Urothelium cell line (cell line): ENCODE data around the gene ZNF521.

ENCODE experiments used
- DNase-seq: peaks from one replicate; pipeline ENCODE4 v3.0.0; 2011; ENCODE audit warnings: low spot score, mixed read lengths
- FAIRE-seq: peaks from 2 replicates; lab custom pipeline; 2011; peaks lifted over from hg19 to GRCh38; lab: Jason Lieb, UNC

The ZNF521 gene

GRCh38 chr18:25253779-25254178, 98.2 kb downstream of the ZNF521 start:
- no peak for FAIRE-seq
- DNase-seq, result no peak

GRCh38 chr18:25253136-25253535, 98.8 kb downstream of the ZNF521 start:
- no peak for FAIRE-seq
- peak; percentile 4 for DNase-seq

GRCh38 chr18:25251068-25251467, 100.9 kb downstream of the ZNF521 start:
- FAIRE-seq (no peak), DNase-seq (no peak)

- FAIRE-seq, result no peak
- DNase-seq, result no peak
These were observed 101.5 kb downstream of the ZNF521 start for GRCh38 chr18:25250474-25250851.

GRCh38 chr18:25248755-25249154, 103.2 kb downstream of the ZNF521 start:
- DNase-seq (no peak), FAIRE-seq (no peak)

GRCh38 chr18:25247725-25248124, 104.2 kb downstream of the ZNF521 start:
- FAIRE-seq, result no peak
- no peak for DNase-seq

- DNase-seq (no peak), FAIRE-seq (no peak)
These were observed 106.9 kb downstream of the ZNF521 start for GRCh38 chr18:25244924-25245698.

- DNase-seq, result no peak
- FAIRE-seq, result no peak
These were observed 107.8 kb downstream of the ZNF521 start for GRCh38 chr18:25244170-25244569.

- FAIRE-seq, result no peak
- no peak for DNase-seq
These were observed 108.2 kb downstream of the ZNF521 start for GRCh38 chr18:25243754-25244153.

- no peak for FAIRE-seq
- no peak for DNase-seq
These were observed 108.7 kb downstream of the ZNF521 start for GRCh38 chr18:25243257-25243656.

- no peak for FAIRE-seq
- no peak for DNase-seq
These were observed 111.6 kb downstream of the ZNF521 start for GRCh38 chr18:25240420-25240770.

GRCh38 chr18:25239581-25240419, 112.2 kb downstream of the ZNF521 start:
- DNase-seq (no peak), FAIRE-seq (no peak)

- FAIRE-seq (no peak), DNase-seq (no peak)
These were observed 112.8 kb downstream of the ZNF521 start for GRCh38 chr18:25239151-25239550.

GRCh38 chr18:25237571-25238267, 114.2 kb downstream of the ZNF521 start:
- FAIRE-seq, result no peak

GRCh38 chr18:25236736-25237135, 115.2 kb downstream of the ZNF521 start:
- no peak for FAIRE-seq
- no peak for DNase-seq

More at GRCh38 chr18:25237571-25238267, 114.2 kb downstream of the ZNF521 start:
- no peak for DNase-seq

GRCh38 chr18:25235401-25236042, 116.4 kb downstream of the ZNF521 start:
- FAIRE-seq (no peak), DNase-seq (no peak)

GRCh38 chr18:25234740-25235345, 117.1 kb downstream of the ZNF521 start:
- FAIRE-seq, result no peak
- DNase-seq, result no peak

- DNase-seq (no peak), FAIRE-seq (no peak)
These were observed 117.7 kb downstream of the ZNF521 start for GRCh38 chr18:25234322-25234639.

GRCh38 chr18:25233528-25234321, 118.2 kb downstream of the ZNF521 start:
- FAIRE-seq (no peak), DNase-seq (no peak)

- DNase-seq (no peak), FAIRE-seq (no peak)
These were observed 120.7 kb downstream of the ZNF521 start for GRCh38 chr18:25231327-25231691.
